ENCODE results near the gene PSMA2.

The PSMA2 gene

GRCh38 chr7:42940985-42941847 is 9.2 kb upstream of the PSMA2 start:
- DNase-seq (ENCODE audit: extremely low read depth in 1 of 2, low read depth in 1 of 2) = peak; percentile 32 to 63

GRCh38 chr7:42939457-42940240 is 7.7 kb upstream of the PSMA2 start:
- no peak for DNase-seq (ENCODE audit: extremely low read depth in 1 of 2, low read depth in 1 of 2)

GRCh38 chr7:42935861-42936260 is 3.9 kb upstream of the PSMA2 start:
- no peak for DNase-seq (ENCODE audit: extremely low read depth in 1 of 2, low read depth in 1 of 2)

GRCh38 chr7:42934291-42934690 is 2.3 kb upstream of the PSMA2 start:
- DNase-seq (ENCODE audit: extremely low read depth in 1 of 2, low read depth in 1 of 2) = no peak

- no peak for DNase-seq (ENCODE audit: extremely low read depth in 1 of 2, low read depth in 1 of 2)
Measured at GRCh38 chr7:42932811-42933591, 1.0 kb upstream of the PSMA2 start.

GRCh38 chr7:42931447-42931833 is 534 bp downstream of the PSMA2 start:
- DNase-seq (ENCODE audit: extremely low read depth in 1 of 2, low read depth in 1 of 2) = no peak

- no peak for DNase-seq (ENCODE audit: extremely low read depth in 1 of 2, low read depth in 1 of 2)
Measured at GRCh38 chr7:42930889-42931288, 1.1 kb downstream of the PSMA2 start.

GRCh38 chr7:42929449-42929848 is 2.5 kb downstream of the PSMA2 start:
- DNase-seq (ENCODE audit: extremely low read depth in 1 of 2, low read depth in 1 of 2) = no peak

GRCh38 chr7:42928754-42929153 is 3.2 kb downstream of the PSMA2 start:
- DNase-seq (ENCODE audit: extremely low read depth in 1 of 2, low read depth in 1 of 2) = no peak

GRCh38 chr7:42926204-42926603 is 5.8 kb downstream of the PSMA2 start:
- DNase-seq (ENCODE audit: extremely low read depth in 1 of 2, low read depth in 1 of 2) = no peak

GRCh38 chr7:42925630-42926029 is 6.3 kb downstream of the PSMA2 start:
- DNase-seq (ENCODE audit: extremely low read depth in 1 of 2, low read depth in 1 of 2) = no peak

GRCh38 chr7:42924223-42924838 is 7.6 kb downstream of the PSMA2 start:
- no peak for DNase-seq (ENCODE audit: extremely low read depth in 1 of 2, low read depth in 1 of 2)

GRCh38 chr7:42922017-42922753 is 9.8 kb downstream of the PSMA2 start:
- no peak for DNase-seq (ENCODE audit: extremely low read depth in 1 of 2, low read depth in 1 of 2)

GRCh38 chr7:42915356-42915755 is 16.6 kb downstream of the PSMA2 start:
- no peak for DNase-seq (ENCODE audit: extremely low read depth in 1 of 2, low read depth in 1 of 2)

- DNase-seq (ENCODE audit: extremely low read depth in 1 of 2, low read depth in 1 of 2) = no peak
Measured at GRCh38 chr7:42914421-42915045, 17.4 kb downstream of the PSMA2 start.

GRCh38 chr7:42914009-42914408 is 18.0 kb downstream of the PSMA2 start:
- DNase-seq (ENCODE audit: extremely low read depth in 1 of 2, low read depth in 1 of 2) = no peak

- DNase-seq (ENCODE audit: extremely low read depth in 1 of 2, low read depth in 1 of 2) = no peak
Measured at GRCh38 chr7:42913591-42913990, 18.4 kb downstream of the PSMA2 start.

- peak; percentile 88 to 93 for DNase-seq (ENCODE audit: extremely low read depth in 1 of 2, low read depth in 1 of 2)
Measured at GRCh38 chr7:42911454-42912447, 20.2 kb downstream of the PSMA2 start, which contains the start of gene C7orf25. Gene C7orf25, minus strand, starts transcription at chr7:42912070. Its CDS starts 1,170 bp downstream, at chr7:42910900.
